Head of caudate nucleus (tissue), 42 donors: ENCODE results near the gene LEPR.
"Not testable (repeated sequence)": the region's sequence is repeated elsewhere in the genome, so short reads cannot be mapped to it uniquely, and the experiment has no call there.

ENCODE experiments used
- DNase-seq, 42 donors: peaks; one replicate each; pipeline versions ENCODE4 v3.0.0 to v3.0.0-alpha.2; 2020 to 2021; ENCODE audit warnings: mixed read lengths in 7 of 42
- intact Hi-C: fragments of 100-400 bp; cut with DNase I; formaldehyde crosslinking; loops from one replicate; pipeline ENCODE4 v1.15.0; 2022

The LEPR gene

GRCh38 chr1:65425697-65426096, 5.2 kb downstream of the LEPR start:
- no peak for DNase-seq
- intact Hi-C loops, result no loop called here

DNA sequence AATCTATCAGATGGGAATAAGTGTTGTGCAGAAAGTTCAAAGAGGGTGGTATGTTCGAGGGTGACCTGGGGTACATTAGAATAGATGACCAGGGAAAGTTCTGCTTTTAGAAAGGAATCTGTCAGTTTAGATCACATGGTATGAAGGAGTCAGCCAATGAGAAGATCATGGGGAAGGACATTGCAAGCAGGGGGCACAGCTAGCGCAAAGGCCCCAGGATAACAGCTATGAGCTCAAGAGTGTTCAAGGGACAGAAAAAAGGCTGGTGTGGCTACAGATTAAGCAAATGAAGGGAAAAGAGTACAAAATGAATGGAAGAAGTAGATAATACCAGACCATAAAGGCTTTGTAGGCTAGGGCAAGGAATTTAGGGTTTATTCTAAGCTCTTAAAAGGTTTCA, 8.6 kb downstream of the LEPR start:
- intact Hi-C loops, result no loop called here
- DNase-seq, result no peak

DNA sequence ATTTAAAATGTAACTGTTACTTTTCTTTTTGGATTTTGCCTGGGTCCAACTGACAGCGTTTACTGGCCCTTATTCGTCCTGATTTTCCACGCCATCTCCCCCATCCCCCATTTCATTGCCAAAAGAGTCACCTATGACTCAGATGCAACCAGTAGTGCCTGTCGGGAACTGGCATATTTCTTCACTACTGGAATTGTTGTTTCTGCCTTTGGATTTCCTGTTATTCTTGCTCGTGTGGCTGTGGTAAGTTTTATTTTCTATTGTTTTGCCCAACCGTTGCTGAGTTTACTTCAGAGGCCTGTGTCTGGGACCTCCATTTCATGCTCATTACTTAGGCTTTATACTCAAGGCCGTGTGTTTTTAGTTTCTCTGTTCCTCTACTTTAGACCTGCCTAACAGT, 9.3 kb downstream of the LEPR start:
- intact Hi-C loops, result loop anchor here (5.0 kb wide), 1 partner anchor 257 kb away; no protein-coding TSS in a partner anchor
- DNase-seq, result no peak

- intact Hi-C loops, result loop anchor here (5.0 kb wide), 1 partner anchor 256 kb away; no protein-coding TSS in a partner anchor
- peak in 6 of 42 donors; percentile 16 to 57 (median 40) for DNase-seq
These were observed 10.7 kb downstream of the LEPR start for GRCh38 chr1:65431111-65431705.

DNA sequence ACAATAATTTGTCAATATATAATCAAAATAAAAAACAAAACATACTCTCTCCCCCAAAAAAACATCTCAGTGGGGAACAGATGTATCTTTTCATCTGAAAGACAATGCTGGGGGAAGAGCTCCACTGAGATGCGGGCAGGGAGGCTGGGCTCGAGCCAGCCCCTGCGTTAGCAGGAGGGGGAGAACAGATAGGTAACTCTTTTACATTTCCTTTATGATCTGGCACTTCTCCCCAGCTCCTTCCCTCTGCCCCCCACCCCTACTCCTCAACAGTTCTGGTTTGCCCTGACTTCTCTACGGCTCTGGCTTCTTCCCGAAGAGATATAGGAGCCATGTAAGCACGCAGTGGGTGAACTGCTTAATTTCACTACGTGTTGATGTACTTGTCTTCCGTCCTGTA, 12.4 kb downstream of the LEPR start:
- intact Hi-C loops, result loop anchor here (5.0 kb wide), 1 partner anchor 254 kb away; no protein-coding TSS in a partner anchor
- no peak for DNase-seq

- intact Hi-C loops, result loop anchor here (5.0 kb wide), 1 partner anchor 253 kb away; no protein-coding TSS in a partner anchor
- DNase-seq, result no peak
These were observed 13.8 kb downstream of the LEPR start for GRCh38 chr1:65434255-65434654.

- DNase-seq, result no peak
- intact Hi-C loops, result loop anchor here (5.0 kb wide), 1 partner anchor 253 kb away; no protein-coding TSS in a partner anchor
These were observed 14.3 kb downstream of the LEPR start for GRCh38 chr1:65434760-65435159.

GRCh38 chr1:65435987-65436386, 15.5 kb downstream of the LEPR start:
- intact Hi-C loops, result no loop called here
- DNase-seq, result no peak

- intact Hi-C loops, result no loop called here
These were observed 17.1 kb downstream of the LEPR start for GRCh38 chr1:65437616-65438015.

DNA sequence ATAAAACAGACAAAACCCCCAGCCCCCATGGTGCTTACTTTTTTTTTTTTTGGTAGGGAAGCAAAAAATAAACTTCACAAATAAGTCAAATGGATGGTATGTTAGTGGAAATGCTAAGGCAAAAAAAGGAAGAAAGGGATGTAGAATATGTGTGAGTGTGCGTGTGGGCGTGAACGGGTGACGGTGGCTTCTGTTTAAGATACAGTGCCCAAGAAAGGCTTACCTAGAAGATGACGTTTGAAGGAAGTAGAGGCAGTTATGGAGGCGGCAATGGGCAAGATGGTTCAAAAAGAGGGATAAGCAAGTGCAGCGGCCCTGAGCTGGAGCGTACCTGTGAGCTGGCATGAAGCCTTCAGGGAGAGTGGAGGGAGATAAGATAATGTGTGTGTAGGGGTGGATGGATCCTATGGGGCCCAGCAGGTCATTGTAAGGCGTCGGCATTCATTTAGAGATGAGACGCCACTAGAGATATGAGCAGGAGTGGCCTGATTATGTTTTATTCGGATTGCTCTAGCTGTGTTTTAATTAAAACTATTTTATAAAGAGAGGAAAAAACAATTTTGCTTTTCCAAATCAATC, 19.9 kb downstream of the LEPR start:
- no peak for DNase-seq
- intact Hi-C loops, result no loop called here

More at GRCh38 chr1:65437616-65438015, 17.1 kb downstream of the LEPR start:
- DNase-seq, result no peak

DNA sequence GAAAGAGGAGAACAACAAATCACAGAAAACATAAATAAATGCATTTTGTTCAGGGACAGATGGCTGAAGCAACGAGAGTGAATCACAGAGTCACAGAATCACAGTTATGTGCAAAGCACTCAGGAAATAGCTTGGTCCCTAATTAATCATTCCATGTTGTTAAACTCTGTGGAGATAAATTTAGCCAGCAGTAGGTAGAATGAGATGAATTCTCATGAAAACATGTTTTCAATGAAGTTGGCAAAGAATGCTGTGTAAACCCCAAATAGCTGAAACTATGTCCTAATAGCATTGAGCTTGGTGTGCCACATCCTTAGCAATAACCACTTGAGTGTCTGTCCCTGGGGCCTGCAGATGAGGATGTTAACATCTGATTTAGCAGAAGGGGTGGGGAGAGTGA, 20.4 kb downstream of the LEPR start:
- intact Hi-C loops, result no loop called here
- no peak for DNase-seq

GRCh38 chr1:65441464-65441863, 21.0 kb downstream of the LEPR start:
- intact Hi-C loops, result no loop called here
- DNase-seq, result no peak

DNA sequence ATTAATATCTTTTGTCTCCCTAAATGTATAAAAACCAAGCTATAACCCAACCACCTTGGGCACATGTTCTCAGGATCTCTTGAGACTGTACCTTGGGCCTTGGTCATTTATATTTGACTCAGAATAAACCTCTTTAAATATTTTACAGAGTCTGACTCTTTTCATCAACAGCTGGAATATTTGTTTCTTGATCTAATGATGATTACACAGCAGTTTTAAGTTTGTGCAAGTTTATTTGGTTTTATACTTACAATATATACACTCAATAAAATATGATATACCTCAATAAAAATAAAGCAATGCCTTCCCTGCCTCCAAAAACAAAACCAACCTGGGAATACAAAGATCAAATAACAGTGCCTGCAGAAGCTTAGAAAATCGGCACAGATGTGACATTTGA, 22.0 kb downstream of the LEPR start:
- DNase-seq, result no peak
- intact Hi-C loops, result no loop called here

DNA sequence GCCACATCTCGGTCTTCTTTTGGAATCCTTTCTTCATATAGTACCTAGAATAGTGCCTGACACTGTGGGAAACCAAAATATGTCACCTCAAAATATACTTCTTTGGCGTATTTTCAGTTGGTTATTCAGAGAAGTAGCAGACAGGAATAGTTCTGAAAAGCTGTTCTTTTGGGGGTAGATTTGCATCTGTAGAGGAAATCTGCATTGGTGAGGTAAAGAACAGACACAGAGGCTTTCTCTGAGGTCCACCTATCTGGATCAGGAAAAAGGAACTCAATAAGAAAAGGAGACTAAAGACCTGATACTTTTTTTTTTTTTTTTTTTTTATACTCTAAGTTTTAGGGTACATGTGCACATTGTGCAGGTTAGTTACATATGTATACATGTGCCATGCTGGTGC, 23.2 kb downstream of the LEPR start:
- intact Hi-C loops, result no loop called here
- DNase-seq, result no peak

DNA sequence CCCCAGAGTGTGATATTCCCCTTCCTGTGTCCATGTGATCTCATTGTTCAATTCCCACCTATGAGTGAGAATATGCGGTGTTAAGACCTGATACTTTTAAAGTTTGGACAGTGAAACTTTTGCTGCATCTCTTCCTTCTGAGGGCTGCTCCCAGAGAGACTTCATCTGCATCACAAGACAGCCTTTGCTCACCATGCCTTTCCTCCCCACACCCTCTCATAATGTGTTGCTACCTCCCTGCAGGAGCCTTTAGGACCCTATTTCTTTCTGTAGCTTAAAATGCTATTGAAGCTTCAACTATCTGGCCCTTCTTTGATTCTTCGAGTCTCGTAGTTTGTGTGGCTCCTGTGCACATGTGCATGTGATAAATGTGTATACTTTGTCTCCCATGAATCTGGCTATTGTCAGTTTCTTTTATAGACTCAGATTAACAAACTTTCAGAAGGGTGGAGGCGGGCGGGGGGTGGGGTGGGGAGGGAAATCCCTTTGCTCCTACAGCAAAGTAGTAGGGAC, 23.7 kb downstream of the LEPR start:
- intact Hi-C loops, result no loop called here

DNA sequence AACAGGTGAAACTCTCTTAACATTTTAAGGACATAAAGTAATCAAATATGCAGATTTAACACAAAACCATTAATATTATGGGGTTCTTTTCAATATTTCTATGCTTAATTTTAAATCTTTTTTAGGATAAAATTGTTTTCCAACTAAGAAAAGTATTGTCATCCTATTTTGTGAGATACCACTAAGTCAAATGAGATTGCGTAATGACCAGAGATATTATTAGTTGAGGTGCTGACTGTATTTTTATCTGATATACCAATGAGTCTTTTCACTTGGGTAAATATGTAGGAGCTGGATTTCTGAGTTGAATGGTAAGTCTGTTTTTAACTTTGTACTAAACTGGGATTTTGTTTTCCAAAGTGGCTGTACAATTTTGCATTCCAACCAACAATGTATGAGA, 25.4 kb downstream of the LEPR start:
- no peak for DNase-seq
- intact Hi-C loops, result no loop called here

More for the DNA sequence above, 23.7 kb downstream of the LEPR start:
- DNase-seq, result no peak

DNA sequence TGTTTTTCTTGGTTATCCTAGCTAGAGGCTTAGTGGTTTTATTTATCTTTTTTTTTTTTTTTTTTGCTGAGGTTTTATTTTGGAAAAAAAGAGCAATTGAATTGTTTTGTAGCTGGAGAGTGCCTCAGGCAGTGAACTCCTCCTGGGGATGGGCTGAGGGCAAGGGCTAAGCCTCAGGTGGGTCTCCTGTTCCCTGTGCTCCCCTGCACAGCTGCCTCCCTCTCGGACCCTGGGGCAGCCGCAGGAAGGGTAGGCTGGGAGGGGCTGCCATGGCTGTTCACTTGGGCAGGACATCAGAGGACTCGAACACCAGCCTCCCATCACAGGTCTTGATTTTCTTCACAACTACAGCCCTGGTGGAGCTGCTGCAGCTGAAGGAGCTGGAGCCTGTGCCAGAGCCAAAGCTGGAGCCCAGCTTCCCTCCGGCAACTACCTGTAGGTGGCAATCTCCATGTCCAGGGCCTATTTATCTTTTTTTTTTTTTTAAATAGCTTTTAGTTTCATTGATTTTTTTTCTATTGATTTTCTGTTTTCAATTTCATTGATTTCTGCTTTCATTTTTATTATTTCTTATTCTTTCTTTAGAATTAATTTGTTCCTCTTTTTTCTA, 28.9 kb downstream of the LEPR start:
- no peak for DNase-seq
- intact Hi-C loops, result no loop called here

DNA sequence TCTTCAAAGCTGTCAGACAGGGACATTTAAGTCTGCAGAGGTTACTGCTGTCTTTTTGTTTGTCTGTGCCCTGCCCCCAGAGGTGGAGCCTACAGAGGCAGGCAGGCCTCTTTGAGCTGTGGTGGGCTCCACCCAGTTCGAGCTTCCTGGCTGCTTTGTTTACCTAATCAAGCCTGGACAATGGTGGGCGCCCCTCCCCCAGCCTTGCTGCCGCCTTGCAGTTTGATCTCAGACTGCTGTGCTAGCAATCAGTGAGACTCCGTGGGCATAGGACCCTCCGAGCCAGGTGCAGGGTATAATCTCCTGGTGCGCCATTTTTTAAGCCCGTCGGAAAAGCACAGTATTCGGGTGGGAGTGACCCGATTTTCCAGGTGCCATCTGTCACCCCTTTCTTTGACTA, 35.2 kb downstream of the LEPR start:
- intact Hi-C loops, DNase-seq: not testable (repeated sequence)

- DNase-seq, result no peak
- intact Hi-C loops, result no loop called here
These were observed 36.0 kb downstream of the LEPR start for GRCh38 chr1:65456481-65456880.

DNA sequence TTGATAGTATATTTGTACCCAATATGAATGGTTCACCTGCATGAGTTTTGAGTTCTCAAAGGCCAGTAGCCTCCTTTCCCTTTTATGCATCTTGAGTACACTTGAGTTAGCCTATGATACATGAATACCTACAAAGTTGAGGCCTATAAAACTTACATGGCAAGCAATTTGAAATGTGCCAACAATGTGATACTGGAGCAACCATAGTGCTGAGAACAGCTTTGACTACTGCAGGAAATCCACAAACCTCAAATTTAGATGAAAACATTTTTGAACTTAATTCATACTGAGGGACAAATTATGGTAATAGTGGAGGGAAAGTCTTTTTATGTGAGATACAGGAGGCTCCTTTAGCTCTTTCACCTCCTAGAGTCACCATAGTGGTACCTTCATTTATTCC, 37.4 kb downstream of the LEPR start:
- intact Hi-C loops, result no loop called here

More for the DNA sequence above, 37.4 kb downstream of the LEPR start:
- DNase-seq, result no peak
